PC-3 (cell line): ENCODE results near the gene SV2C.
"Not testable (repeated sequence)": the region's sequence is repeated elsewhere in the genome, so short reads cannot be mapped to it uniquely, and the experiment has no call there.

Experiments
- EZH2 ChIP-seq: fragments of 300-600 bp; sonication (generic); IDR thresholded peaks from one replicate; pipeline ENCODE4 v1.6.1; 2017; ENCODE audit warnings: antibody characterized with exemption, mild to moderate bottlenecking, low read length; ENCODE audit not compliant: unreplicated experiment
- EZH2phosphoT487 ChIP-seq: fragments of 300-600 bp; sonication (generic); IDR thresholded peaks from 2 replicates; pipeline ENCODE4 v1.6.1; 2018; ENCODE audit warnings: mild to moderate bottlenecking, antibody characterized with exemption, low read length, borderline replicate concordance
- TF ChIP-seq, protein P1 (sequence below): fragments of 300-600 bp; sonication (generic); conservative IDR thresholded peaks from 2 replicates; pipeline ENCODE4 v1.5.1; 2017; ENCODE audit warnings: antibody characterized with exemption, low read depth, mild to moderate bottlenecking, low read length

- TF ChIP-seq EZH2phosphoT487, EZH2: not testable (repeated sequence)
- TF ChIP-seq, protein P1, sequence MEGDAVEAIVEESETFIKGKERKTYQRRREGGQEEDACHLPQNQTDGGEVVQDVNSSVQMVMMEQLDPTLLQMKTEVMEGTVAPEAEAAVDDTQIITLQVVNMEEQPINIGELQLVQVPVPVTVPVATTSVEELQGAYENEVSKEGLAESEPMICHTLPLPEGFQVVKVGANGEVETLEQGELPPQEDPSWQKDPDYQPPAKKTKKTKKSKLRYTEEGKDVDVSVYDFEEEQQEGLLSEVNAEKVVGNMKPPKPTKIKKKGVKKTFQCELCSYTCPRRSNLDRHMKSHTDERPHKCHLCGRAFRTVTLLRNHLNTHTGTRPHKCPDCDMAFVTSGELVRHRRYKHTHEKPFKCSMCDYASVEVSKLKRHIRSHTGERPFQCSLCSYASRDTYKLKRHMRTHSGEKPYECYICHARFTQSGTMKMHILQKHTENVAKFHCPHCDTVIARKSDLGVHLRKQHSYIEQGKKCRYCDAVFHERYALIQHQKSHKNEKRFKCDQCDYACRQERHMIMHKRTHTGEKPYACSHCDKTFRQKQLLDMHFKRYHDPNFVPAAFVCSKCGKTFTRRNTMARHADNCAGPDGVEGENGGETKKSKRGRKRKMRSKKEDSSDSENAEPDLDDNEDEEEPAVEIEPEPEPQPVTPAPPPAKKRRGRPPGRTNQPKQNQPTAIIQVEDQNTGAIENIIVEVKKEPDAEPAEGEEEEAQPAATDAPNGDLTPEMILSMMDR: not testable (repeated sequence)
These were observed 240.3 kb downstream of the SV2C start for GRCh38 chr5:76323494-76323893.
